SKM-1 (cell line): Measurements from ENCODE around the gene ZBTB9.

Experiments
- DNase-seq: peaks from one replicate; lab custom pipeline; 2025; ENCODE audit not compliant: unreplicated experiment; lab: John Stamatoyannopoulos, UW

Gene ZBTB9

DNA sequence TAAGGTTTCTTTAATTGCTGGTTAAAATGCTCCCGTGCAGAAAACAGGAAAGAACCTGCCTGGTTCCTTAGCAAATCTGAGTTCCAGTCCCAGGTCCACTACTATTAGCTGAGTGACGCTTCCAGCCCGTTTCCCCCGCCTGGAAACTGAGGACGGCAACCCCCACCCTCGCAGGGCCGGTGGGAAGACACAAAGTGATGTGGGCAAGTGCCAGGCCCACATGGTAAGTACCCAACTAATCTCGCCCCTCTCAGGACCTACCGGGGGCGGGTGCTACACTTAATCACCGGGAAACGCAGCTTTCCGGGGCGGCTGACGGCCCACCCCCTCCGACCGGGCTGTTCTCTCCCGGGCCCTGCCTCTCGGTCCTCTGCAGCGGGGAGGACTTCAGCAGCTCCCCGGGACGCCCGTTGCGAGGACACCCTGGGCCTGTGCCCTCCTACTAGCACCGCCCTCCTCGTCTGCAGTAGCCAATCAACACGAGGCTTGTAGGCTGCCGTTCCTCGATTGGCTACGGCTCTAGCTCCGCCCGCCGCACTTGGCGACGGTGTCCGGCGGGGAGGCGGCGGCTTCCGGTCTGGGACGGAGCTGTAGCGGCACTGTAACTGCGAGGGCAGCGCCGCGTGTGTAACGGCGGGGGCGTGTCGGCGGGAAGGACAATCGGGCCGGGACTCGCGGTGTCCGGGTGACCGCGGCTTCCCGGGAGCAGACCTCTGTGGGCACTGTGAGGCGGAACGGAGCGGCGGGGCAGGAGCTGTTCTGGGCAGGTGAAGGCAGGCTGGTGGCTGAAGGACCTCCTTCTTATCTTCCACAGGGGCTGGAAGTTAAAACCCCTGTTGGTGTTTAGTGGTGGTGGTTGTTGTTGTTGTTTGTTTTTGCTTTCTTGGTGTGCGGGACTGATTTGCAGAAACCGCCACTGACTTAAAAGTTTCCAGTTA lies at the start of gene ZBTB9:
Gene ZBTB9, plus strand, starts transcription at position 568 of the 938 bp plus-strand sequence. CDS start 525 bp downstream, outside the sequence.
- peak; percentile 95 for DNase-seq

GRCh38 chr6:33404884-33405283 lies 49.5 kb upstream of the ZBTB9 start:
- DNase-seq = no peak

DNA sequence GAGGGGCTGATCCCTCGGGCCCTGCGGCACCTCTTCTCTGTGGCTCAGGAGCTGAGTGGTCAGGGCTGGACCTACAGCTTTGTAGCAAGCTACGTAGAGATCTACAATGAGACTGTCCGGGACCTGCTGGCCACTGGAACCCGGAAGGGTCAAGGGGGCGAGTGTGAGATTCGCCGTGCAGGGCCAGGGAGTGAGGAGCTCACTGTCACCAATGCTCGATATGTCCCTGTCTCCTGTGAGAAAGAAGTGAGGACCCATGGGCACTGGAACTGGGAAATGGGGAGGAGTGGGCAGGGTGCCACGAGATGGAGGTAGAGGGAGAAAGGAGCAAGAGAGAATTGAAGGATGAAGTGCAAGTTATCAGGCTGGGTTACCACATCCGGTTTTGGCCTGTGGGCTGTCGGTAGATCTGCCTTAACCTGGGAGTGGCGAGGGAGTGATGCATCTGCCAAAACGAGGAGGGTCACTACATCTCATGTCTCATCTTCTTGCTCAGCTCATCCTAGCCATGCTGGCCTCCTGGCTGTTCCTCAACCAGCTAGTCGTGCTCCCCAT lies 48.9 kb upstream of the ZBTB9 start:
- DNase-seq = no peak

- DNase-seq = no peak
Observed at GRCh38 chr6:33406126-33406525, 48.2 kb upstream of the ZBTB9 start.

DNA sequence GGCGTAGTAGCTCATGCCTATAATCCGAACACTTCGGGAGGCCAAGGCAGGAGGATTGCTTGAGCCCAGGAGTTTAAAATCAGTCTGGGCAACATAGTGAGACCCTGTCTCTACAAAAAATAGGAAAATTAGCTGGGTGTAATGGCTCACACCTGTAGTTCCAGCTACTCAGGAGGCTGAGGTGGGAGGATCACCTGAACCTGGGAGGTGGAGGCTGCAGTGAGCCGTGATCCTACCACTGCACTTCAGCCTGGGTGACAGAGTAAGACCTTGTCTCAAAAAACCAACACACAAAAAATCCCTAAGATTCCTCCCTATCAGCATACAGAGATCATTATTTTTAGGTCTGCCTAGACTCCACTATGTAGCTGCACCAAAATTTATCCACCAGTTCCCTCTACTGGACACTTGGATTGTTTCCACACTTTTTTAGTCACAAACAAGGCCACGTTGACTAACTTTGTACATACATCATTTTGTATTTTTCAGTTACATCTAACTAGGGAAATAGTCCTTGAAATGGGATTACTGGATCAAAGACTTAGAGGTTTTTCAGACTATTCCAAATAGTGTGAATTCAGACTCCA lies 47.2 kb upstream of the ZBTB9 start:
- no peak for DNase-seq

DNA sequence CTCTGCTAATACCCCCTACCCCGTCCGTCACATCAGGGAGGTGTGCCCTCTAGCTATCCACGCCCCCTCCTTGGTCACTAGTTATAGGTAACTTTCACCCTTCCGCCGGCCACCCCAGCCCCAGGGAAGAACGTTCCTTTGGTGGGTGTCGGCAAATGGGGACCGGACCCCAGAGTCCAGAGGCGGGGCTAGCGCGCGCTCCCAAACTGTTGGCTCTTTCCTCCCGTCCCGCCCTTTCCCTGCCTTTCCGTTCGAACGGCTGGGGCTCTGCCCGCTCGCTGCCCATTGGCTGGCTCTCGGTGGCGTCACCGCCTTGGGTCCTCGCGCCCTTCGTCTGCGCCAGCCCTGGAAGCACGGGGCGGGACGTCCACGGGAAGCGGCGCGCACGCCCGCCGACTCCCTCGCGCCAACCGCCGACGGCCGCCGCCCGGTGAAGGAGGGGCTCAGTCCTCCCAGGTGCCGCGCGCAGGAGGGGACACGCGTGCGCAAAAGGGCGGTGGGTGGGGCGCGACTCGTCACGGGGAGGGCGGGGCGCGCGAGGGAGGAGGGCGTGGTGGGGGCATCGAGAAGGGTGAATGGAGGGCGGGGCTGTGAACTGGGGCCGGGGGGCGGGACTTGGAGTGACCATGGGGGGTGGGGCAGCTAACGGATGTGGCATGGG lies 44.2 kb upstream of the ZBTB9 start:
- peak; percentile 98 for DNase-seq

DNA sequence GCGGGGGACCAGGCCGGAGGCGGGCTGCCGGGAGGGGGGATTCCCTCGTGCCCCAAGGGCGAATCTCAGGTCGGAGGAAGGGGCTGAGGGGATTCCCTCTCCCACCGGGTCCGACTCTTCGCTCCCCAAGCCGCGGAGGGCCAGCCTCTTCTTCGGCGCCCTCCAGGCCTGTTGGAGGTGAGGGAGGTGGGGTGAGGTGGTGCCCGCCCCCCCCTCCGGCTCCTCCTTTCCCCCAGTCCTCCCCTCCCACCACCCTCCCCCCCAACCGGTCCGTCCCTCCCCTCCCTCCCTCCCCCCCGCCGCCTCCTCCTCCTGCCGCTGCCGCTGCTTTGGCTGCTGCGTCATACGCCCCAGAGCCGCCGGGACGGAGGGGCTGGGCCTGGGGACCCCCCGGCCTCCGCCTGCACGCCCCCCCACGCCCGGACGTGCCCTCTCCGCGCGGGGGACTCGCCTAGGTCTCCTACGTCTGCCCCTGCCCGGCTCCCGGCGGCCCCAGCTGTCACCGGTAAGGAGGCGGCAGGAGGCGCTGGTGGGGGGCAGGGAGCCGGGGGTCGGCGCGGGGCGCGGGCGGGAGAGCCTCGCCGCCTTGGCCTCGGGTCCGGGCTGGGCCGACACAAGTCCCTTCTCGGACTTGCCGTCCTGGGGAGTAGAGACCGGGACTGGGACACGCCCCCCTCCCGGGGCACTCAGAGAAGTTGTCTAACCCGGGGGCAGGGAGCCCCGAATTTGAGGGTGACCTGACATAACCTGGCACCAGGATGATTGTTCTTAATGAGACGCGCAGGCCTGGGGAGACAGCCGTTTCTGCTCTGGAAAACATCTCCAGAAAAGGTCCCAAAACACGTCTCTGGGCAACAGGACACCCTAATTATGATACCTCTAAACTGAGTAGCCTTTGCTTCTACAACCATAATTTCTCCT lies 43.4 kb upstream of the ZBTB9 start, which contains the start of gene PHF1:
Gene PHF1, plus strand, starts transcription at position 304 of the 921 bp plus-strand sequence. CDS start 1,250 bp downstream, outside the sequence.
- DNase-seq = peak; percentile 66

DNA sequence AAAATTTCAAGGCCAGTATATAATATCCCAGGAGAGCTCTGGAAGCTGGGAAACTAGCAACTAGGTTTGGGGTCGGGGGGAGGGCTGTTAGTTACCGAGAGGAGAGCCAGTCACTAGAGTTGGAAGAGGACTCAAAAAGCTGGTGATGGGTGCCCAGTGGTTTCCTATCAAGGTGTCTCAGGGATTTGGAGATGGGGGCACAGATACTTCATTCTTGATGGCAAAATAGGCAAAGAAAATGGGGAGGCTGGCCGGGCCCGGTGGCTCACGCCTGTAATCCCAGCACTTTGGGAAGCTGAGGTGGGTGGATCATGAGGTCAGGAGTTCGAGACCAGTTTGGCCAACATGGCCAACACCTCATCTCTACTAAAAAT lies 42.8 kb upstream of the ZBTB9 start:
- no peak for DNase-seq

- DNase-seq = no peak
Observed at GRCh38 chr6:33412140-33413009, 42.0 kb upstream of the ZBTB9 start.

DNA sequence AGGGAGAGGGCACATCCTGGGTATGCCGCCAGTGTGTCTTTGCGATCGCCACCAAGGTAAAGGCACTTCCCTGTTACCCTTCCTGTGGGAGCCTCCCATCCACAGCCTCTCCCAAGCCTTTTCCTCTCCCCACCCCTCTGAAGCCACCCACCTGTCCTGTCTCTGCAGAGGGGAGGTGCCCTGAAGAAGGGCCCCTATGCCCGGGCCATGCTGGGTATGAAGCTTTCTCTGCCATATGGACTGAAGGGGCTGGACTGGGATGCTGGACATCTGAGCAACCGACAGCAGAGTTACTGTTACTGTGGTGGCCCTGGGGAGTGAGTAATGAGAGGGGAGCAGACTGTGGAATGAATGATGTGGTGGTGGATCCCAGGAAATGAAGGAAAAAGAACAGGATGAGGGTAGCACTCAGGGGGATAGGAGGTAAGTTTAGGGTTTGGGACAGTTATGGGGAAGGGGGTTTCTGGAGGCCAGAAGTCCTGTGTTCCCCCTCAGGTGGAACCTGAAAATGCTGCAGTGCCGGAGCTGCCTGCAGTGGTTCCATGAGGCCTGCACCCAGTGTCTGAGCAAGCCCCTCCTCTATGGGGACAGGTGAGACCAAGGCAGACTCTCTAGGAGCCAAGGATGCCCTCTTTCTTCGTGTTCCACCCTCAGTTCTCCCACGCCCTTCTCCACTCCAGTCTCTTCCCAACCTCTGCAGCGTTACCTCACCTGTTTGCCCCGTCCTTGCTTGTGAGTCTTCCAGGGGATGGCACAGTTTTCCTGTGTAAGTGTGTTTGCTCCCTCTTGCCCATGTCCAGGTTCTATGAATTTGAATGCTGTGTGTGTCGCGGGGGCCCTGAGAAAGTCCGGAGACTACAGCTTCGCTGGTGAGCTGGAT lies 40.9 kb upstream of the ZBTB9 start:
- no peak for DNase-seq

DNA sequence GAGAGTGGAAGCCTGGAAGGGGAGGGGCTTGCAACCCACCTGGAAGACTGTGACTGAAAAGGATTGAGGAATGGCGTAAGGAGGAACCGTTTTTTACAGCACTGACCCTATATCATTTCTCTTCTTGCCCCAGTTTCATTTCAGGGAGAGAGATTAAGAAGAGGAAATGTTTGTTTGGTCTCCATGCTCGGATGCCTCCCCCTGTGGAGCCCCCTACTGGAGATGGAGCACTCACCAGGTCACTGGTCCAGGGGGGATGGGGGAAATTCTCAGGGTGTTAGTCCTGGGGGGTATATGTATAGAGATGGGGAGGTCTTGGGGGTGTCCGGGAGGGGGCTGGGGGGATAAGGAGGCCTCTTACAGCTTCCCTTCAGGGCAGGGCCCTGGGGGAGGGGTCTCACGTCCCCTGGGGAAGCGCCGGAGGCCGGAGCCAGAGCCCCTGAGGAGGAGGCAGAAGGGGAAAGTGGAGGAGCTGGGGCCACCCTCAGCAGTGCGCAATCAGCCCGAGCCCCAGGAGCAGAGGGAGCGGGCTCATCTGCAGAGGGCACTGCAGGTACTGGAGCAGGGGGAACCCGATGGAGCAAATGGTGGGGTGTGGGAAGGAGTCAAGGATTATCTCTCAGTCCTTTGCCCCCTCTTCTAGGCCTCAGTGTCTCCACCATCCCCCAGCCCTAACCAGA lies 39.6 kb upstream of the ZBTB9 start:
- DNase-seq = no peak

DNA sequence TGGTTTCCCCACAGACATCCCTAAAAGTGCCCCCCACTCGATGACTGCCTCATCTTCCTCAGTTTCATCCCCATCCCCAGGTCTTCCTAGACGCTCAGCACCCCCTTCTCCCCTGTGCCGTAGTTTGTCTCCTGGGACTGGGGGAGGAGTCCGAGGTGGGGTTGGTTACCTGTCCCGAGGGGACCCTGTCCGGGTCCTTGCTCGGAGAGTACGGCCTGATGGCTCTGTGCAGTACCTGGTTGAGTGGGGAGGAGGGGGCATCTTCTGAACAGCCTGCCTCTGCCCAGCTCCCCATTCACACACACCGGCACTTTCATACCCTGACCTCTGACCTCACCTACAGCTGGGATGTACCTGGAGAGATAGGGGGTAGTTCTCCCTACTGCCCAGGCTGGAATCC lies 38.5 kb upstream of the ZBTB9 start:
- DNase-seq = no peak

GRCh38 chr6:33416386-33417127 lies 37.8 kb upstream of the ZBTB9 start:
- DNase-seq = no peak

DNA sequence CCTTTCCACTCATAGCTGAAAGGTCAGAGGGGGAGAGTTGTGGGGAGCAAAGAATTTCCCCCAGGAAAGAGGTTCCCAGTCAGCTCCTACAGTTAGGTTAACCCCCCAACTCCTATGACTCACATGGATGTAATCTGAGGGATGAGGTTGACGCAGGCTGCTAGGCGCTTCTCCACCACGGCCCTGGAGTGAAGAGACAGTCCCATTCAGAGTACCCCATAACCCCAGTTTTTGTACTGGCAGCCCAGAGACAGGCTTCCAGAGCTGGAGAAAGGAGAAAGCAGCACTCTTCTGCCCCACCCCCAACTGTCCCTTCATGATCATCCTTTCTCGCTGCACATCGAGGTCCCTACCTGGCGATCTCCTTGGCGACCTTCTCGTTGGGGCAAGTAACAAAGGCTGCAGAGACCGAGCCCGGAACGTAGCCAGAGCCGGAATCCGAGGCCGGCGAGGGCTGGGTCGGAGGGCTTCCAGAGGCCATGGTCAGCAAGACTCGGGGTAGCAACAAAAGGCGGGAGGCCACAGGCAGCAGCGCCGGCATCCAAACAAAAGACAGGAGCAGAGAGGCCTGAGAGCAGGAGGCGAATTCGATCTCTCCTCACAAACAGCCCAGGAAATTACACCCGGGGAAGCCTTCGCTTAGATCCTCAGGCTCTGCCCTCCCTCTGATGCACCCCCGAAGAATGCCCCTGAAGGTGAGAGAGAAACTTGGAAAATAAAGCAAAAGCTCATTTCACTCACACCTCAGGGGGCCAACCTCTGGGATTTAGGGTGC lies 37.1 kb upstream of the ZBTB9 start:
- no peak for DNase-seq

- peak; percentile 95 for DNase-seq
Observed at GRCh38 chr6:33417903-33418689, 36.3 kb upstream of the ZBTB9 start, which contains the start of gene CUTA. Gene CUTA (minus strand): TSS chr6:33418107. CDS start chr6:33418000, 107 bp downstream.
